Activated T-cell treated with anti-CD3 and anti-CD28 coated beads, Interleukin-2, amount 50 U/mL, for 24 hours (primary cell): ENCODE measurements around the gene TNS1.

Source experiments
- DNase-seq: peaks from one replicate; pipeline ENCODE4 v3.0.0-alpha.2; 2020
- H3K27ac Mint-ChIP-seq: 2 replicates; pipeline ENCODE4 v1.8.0; 2020; ENCODE audit warnings: mild to moderate bottlenecking, mixed read lengths
- H3K27me3 Mint-ChIP-seq: 2 replicates; pipeline ENCODE4 v1.8.0; 2020; ENCODE audit warnings: mixed read lengths
- H3K36me3 Mint-ChIP-seq: 2 replicates; pipeline ENCODE4 v1.8.0; 2020; ENCODE audit warnings: low read depth, mixed read lengths
- H3K4me1 Mint-ChIP-seq: 2 replicates; pipeline ENCODE4 v1.8.0; 2020; ENCODE audit warnings: low read depth, mixed read lengths
- H3K4me3 Mint-ChIP-seq: 2 replicates; pipeline ENCODE4 v1.8.0; 2020; ENCODE audit warnings: mild to moderate bottlenecking, moderate library complexity, mixed read lengths
- H3K9me3 Mint-ChIP-seq: 2 replicates; pipeline ENCODE4 v1.8.0; 2020; ENCODE audit warnings: mixed read lengths

TNS1 gene

DNA sequence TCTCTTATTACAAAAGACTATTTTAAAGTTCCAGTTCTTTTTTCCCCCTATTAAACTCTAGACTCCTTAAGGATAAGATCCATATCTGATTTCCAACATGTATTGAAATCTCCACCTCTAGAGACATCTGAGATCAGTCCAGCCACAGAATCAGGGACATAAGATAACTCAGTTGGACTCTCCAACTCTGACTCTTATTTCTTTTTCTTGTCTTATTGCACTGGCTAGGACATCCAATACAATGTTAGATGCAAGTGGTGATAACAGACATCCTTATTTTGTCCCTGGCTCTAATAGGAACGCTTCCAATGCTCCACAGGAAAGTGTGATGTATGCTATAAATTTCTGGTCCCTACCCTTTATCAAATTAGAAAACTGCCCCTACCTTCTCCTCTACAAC lies 158.1 kb downstream of the TNS1 start:
- Mint-ChIP-seq H3K9me3 (no peaks in the 10 kb centered on the region), H3K27me3 (peaks cover 3% of the 10 kb centered on the region), H3K36me3 (no peaks in the 10 kb centered on the region), H3K27ac (no peak overlapping the region), H3K4me1 (no peaks in the 10 kb centered on the region), H3K4me3 (no peak overlapping the region)
- no peak for DNase-seq

DNA sequence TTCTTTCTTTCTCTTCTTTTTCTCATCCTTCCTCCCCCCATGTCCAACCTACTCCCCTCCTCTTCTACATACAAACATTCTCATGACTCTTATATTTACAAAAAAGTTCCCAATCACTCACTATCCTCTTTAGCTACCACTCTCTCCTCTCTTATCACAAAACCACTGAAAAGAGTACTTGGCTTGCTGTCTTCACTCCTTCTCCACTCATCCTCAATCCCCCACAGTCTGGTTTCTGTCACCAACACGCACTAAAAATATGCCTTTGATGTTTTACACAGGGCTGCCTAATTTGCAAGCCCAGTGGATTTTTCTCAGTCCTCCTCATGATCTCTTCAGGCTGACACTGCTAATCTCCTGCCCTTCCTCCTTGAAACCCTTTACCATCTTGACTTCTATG lies 159.5 kb downstream of the TNS1 start:
- DNase-seq = no peak
- no peak overlapping the region for H3K27ac Mint-ChIP-seq
- H3K4me1 Mint-ChIP-seq = no peaks in the 10 kb centered on the region
- no peak overlapping the region for H3K4me3 Mint-ChIP-seq
- no peaks in the 10 kb centered on the region for H3K9me3 Mint-ChIP-seq
- no peaks in the 10 kb centered on the region for H3K36me3 Mint-ChIP-seq
- peaks cover 3% of the 10 kb centered on the region for H3K27me3 Mint-ChIP-seq

DNA sequence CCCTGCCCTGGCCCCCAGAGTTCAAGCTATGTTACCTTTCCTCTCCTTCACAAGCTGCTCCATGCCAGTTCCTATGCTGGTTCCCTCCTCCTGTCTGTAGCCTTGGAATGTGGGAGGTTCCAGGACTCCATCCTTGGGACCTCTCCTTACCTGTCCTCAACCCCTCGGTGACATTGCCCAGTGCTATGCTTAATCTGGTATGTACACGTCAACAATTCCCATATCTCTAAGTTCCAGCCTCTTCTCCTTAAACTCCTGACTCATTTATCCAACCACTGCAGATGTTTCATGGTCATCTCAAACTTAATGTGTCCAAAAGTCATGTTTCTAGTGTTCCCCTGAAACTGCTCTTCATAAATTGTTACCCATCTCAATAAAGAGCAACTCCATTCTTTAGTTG lies 160.8 kb downstream of the TNS1 start:
- Mint-ChIP-seq H3K36me3 (no peaks in the 10 kb centered on the region), H3K27ac (no peak overlapping the region), H3K27me3 (peaks cover 7% of the 10 kb centered on the region), H3K4me1 (no peaks in the 10 kb centered on the region), H3K9me3 (no peaks in the 10 kb centered on the region), H3K4me3 (no peak overlapping the region)
- DNase-seq = no peak

DNA sequence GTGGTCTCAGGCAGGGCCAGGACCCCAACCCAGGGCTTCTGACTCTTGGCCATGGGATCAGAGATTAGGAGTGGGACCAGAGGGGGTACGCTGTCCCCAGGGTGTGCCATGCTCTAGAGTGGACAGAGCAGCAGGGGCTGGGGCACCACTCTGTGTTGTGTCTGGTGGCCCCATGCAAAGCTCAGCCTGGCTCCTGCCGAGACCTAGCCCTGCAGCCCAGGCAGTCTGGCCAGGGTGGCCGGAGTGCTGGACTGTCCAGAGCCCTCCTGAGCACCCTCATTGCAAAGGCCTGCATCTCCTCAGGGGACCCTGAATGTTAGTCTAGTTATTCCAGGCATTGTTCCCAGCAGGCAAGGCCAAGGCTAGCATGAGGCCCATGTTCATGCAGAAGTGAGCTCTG lies 162.3 kb downstream of the TNS1 start:
- no peak for DNase-seq
- Mint-ChIP-seq H3K36me3 (no peaks in the 10 kb centered on the region), H3K27ac (no peak overlapping the region), H3K4me1 (no peaks in the 10 kb centered on the region), H3K4me3 (no peak overlapping the region), H3K27me3 (peaks cover 16% of the 10 kb centered on the region), H3K9me3 (no peaks in the 10 kb centered on the region)

DNA sequence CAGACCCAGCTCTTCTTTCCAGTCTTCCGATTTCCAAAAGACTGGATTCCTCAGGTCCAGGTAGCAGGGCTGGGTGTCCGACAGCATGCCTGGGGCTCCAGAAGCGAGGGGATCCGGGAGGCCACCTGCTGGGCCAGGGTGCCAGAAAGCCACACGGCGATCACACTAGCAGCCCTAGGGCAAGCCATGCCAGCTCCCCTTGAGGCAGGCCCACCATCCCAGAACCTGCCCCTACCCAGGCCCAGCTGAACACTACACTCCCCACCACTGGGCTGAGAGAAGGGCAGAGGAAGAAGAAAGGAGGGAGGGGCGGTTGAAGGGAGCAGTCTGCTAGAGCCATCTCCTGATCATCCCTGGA lies 163.1 kb downstream of the TNS1 start:
- Mint-ChIP-seq H3K4me3 (no peak overlapping the region), H3K4me1 (no peaks in the 10 kb centered on the region), H3K27ac (no peak overlapping the region), H3K9me3 (no peaks in the 10 kb centered on the region), H3K36me3 (no peaks in the 10 kb centered on the region), H3K27me3 (peaks cover 16% of the 10 kb centered on the region)
- no peak for DNase-seq

DNA sequence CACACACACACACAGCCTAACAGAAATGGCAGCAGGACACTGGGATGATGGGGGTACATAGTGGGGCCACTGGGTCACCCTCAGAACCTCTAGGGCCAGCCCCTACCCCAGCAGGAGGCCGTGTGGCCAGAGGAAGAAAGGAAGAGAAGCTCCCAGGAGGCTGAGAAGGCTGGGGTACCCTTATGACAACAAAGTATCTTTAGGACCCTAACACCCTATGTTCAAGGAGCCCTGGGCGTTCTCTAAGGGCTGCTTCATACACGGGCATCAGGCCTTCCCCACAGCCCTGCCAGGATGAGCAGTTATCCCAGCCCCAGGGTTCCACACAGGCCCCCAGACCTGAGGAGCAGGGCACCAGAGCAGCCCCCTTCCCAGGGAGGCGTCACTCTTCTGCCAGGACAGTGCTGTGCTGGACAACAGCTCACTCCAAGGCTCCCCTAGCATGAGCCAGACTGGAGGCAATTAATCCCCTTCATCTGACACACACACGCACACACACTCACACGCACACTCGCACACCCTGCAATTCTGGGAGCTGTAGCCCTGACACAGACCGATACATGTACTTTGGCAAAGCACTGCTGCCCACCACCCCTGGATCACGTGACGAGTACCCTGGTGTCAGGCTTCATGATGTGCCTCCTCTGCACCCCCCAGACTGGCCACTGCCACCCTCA lies 163.6 kb downstream of the TNS1 start:
- Mint-ChIP-seq H3K27ac (no peak overlapping the region), H3K4me1 (no peaks in the 10 kb centered on the region), H3K4me3 (no peak overlapping the region), H3K27me3 (peaks cover 16% of the 10 kb centered on the region), H3K9me3 (no peaks in the 10 kb centered on the region), H3K36me3 (no peaks in the 10 kb centered on the region)
- no peak for DNase-seq

DNA sequence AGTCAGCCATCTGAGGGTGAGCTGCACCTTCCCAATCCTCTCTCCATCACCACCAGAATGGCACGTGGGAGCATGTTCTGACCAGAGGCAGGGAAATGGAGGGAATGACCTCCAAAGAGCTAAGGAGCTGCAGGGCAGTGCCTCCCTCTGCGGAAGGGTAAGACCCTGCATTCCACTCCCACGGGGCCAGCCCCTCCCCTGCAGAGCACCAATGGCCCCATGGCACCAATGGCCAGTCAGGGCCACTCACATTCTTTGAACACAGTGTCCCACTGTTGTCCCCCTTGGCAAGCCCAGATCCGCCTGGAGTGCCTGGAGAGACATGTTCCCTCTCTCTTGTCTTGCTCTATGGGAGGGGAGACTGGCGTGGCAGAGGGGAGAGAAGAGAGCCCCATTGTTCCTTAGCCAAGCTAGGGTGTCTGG lies 164.4 kb downstream of the TNS1 start:
- no peak overlapping the region for H3K27ac Mint-ChIP-seq
- H3K27me3 Mint-ChIP-seq = peaks cover 16% of the 10 kb centered on the region
- H3K9me3 Mint-ChIP-seq = no peaks in the 10 kb centered on the region
- no peaks in the 10 kb centered on the region for H3K36me3 Mint-ChIP-seq
- DNase-seq = no peak
- H3K4me1 Mint-ChIP-seq = no peaks in the 10 kb centered on the region
- H3K4me3 Mint-ChIP-seq = no peak overlapping the region

DNA sequence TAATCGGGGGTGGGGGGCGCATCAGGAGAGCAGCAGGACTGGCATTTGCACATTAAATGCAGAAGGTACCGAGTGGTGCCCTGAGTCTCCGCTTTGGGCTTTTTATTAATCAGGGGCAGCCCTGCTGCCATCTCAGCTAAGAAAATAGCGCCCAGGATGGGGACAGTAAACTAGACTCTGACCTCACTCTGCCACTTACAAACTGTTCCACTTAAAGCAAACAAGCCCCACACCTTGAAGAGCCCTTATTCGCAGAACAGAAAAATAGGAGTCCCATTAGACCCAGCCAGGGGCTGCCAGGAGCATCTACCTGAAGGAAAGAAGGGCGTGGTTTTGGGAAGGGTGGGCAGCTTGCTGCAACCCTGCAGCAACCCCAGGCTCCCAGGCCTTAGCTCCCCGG lies 165.3 kb downstream of the TNS1 start:
- H3K27ac Mint-ChIP-seq = no peak overlapping the region
- DNase-seq = no peak
- peaks cover 16% of the 10 kb centered on the region for H3K27me3 Mint-ChIP-seq
- H3K4me1 Mint-ChIP-seq = no peaks in the 10 kb centered on the region
- H3K9me3 Mint-ChIP-seq = no peaks in the 10 kb centered on the region
- H3K36me3 Mint-ChIP-seq = no peaks in the 10 kb centered on the region
- no peak overlapping the region for H3K4me3 Mint-ChIP-seq

DNA sequence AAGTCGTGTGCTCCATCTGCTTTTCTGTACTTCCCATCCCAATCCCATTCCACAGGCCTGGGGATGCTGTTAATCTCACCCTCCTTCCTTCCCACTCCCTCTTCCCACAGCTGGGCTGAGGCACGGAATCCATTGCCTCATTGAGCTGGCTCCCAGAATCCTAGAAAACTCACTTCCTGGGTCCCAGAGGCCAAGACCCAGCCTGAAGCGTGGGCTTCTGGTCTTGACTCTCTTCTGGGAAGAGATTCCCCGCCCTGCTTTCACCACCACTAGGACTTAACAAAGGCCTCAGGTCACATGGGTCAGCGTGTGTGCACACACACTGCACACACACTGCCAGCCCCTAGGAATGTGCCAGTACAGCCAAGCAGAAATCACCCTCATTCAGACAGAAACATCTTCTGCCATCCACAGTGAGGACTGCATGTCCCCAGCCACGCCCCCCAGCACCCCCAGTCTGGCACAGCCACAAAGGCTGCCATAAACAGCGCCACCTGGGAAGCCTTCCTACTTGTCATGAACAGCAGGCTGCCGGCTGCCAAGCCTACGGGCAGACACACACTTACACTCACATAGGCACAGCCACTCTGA lies 165.8 kb downstream of the TNS1 start:
- peaks cover 16% of the 10 kb centered on the region for H3K27me3 Mint-ChIP-seq
- no peak for DNase-seq
- no peaks in the 10 kb centered on the region for H3K4me1 Mint-ChIP-seq
- no peak overlapping the region for H3K4me3 Mint-ChIP-seq
- H3K36me3 Mint-ChIP-seq = no peaks in the 10 kb centered on the region
- no peaks in the 10 kb centered on the region for H3K9me3 Mint-ChIP-seq
- H3K27ac Mint-ChIP-seq = no peak overlapping the region

DNA sequence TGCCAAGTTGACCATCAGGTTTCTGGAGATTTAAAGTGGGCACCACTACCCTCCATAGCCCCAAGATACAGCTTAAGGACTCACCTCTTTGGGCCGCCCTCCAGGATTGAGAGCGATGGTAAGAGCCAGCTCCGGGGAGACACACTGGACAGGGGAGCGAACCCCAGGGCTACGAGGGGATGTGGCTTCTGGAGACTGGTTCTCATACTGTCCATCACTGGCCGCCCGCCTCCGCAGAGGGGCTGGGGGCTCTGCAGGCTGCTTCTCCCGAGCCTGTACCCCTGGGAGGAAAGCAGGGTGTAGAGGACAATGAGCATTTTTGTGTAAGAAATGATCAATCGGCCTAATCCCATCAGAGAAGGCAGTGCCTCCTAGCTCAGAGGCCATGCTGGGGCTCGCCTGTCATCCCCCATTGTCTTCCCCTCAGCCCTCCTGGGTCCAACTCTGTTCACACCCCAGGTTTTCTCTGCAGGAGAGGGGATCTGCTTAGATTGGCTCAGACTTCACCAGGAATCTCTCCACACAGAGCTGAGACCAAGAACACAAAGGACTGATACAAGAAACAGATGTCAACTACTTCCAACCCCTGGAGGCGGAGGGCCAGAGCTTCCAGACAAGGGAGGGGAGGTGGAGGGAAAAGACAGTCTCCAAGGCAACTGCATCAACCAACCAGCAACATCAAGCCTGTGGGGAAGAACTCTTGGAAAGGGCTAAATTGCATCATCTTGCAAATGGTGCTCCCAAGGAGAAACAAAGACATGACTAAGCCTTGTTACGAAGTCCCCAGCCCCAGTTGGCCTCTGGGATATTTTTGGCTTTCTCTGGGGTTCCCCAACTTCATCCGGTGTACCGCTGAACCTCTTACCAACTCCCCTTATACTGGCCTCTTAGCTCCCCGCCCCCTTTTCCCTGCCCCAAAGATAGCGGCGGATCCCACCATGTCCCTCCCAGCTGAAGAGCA lies 166.6 kb downstream of the TNS1 start:
- Mint-ChIP-seq H3K9me3 (no peaks in the 10 kb centered on the region), H3K27me3 (peaks cover 16% of the 10 kb centered on the region), H3K36me3 (no peaks in the 10 kb centered on the region), H3K27ac (no peak overlapping the region), H3K4me1 (no peaks in the 10 kb centered on the region), H3K4me3 (no peak overlapping the region)
- DNase-seq = no peak

DNA sequence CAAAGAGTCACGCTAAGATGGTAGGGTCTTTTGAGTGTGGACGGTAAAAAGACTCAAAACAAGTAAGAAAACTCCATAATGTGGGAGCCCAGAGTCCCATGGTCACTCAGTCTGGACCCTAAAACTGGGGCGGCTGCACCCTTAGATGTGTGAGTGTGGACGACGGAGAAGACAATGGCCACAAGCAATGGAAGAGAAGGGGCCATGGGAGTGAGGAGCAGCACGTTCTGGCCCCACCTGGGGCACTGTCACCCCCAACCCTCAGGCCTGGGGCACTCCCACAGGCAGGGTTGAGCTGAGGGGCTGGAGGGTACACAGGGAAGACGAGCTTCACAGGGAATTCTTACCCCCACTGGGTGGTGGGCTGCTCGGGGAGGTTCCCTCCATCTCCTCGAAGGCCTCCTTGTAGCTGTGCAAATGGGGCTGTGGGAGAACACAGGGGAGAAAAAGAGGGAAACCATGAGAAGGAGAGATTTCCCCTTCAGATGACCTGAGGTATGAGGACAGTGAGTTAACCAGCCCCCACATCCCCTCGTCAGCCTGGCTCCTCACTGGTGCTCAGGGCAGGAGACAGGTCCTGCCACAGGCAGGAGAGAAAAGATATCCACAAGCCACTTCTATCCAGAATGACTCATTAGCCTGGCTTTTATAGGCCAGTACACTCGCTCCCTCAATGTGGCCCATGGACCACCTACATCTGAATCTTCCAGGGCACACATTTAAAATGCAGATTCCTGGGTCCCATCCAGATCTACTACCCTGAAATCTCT lies 167.9 kb downstream of the TNS1 start:
- Mint-ChIP-seq H3K4me3 (no peak overlapping the region), H3K9me3 (no peaks in the 10 kb centered on the region), H3K27me3 (peaks cover 16% of the 10 kb centered on the region), H3K27ac (no peak overlapping the region), H3K4me1 (no peaks in the 10 kb centered on the region), H3K36me3 (no peaks in the 10 kb centered on the region)
- no peak for DNase-seq

DNA sequence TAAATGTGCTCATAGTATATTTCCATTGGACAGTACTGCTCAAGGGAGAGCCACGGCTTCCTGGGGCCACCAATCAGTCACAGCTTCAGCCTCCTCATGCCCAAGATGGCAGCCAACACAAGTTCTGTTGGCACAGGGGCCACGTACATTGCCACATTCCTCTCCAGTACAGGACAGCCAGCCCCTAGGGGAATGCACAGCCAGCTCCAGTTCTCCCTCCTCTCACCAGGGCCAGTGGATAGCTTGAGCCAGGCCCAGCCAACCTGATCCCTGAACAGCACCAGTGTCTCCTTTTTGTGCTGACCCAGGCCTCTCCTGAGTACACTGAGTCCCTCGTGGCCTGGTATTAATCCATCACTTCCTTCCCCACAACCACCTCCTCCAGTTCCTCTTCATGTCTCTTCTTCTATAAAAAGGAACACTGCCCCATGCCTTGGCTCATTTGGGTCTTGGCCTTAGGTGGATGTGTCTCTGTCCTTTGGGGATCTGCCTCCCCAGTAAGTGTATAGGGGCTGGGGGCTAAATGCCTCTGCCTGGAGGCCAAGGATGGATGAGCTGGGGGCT lies 168.7 kb downstream of the TNS1 start:
- peaks cover 13% of the 10 kb centered on the region for H3K27me3 Mint-ChIP-seq
- H3K4me1 Mint-ChIP-seq = no peaks in the 10 kb centered on the region
- H3K36me3 Mint-ChIP-seq = no peaks in the 10 kb centered on the region
- no peak overlapping the region for H3K4me3 Mint-ChIP-seq
- H3K9me3 Mint-ChIP-seq = no peaks in the 10 kb centered on the region
- no peak for DNase-seq
- no peak overlapping the region for H3K27ac Mint-ChIP-seq

DNA sequence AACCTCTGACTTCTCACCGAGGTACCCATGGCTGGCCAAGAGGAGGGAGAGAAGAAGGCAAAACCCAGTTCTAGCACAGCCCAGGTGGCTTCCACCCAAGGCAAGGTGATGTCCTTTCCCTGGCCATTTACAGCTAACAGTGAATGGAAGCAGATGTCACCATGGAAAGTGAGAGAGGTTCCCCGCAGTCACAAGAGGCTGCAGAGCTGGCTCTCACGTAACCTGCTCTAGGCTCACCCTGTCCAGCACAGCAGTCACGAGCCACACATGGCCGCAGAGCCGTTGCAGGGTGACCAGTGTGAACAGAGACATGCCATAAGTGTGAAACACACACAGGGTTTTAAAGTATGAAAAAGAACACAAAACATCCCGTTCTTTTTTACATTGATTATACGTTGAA lies 169.4 kb downstream of the TNS1 start:
- H3K4me3 Mint-ChIP-seq = no peak overlapping the region
- H3K27ac Mint-ChIP-seq = no peak overlapping the region
- H3K4me1 Mint-ChIP-seq = no peaks in the 10 kb centered on the region
- peaks cover 13% of the 10 kb centered on the region for H3K27me3 Mint-ChIP-seq
- no peaks in the 10 kb centered on the region for H3K36me3 Mint-ChIP-seq
- no peak for DNase-seq
- no peaks in the 10 kb centered on the region for H3K9me3 Mint-ChIP-seq

DNA sequence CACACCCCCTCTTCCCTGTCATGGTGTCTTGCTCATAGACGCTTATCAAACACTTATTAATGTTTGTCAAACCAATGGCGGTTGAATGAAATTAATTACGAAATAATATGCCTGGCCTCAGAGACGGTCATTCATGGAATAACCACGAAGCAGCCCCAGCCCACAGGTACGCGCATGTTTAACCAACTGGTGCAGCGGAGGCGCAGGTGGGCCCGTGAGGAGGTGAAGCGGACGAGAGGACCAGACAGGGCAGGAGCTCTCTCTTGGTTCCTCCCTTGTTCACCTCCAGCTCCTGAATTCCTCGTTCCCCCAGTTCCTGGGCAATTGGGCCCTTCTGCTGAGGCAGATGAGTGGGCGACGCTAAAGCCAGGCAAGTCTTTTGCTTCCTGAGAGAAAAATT lies 169.8 kb downstream of the TNS1 start:
- no peak for DNase-seq
- no peaks in the 10 kb centered on the region for H3K36me3 Mint-ChIP-seq
- no peaks in the 10 kb centered on the region for H3K4me1 Mint-ChIP-seq
- no peak overlapping the region for H3K27ac Mint-ChIP-seq
- H3K4me3 Mint-ChIP-seq = no peak overlapping the region
- no peaks in the 10 kb centered on the region for H3K9me3 Mint-ChIP-seq
- peaks cover 11% of the 10 kb centered on the region for H3K27me3 Mint-ChIP-seq
